HK-2 (cell line): Measurements from ENCODE around the gene TMC3.

ENCODE experiments used
- DNase-seq: peaks from one replicate; pipeline ENCODE4 v3.0.0-alpha.2; 2018; ENCODE audit not compliant: unreplicated experiment

TMC3 gene

GRCh38 chr15:81297603-81298575 lies 76.1 kb downstream of the TMC3 start:
- DNase-seq = no peak

GRCh38 chr15:81297147-81297572 lies 76.9 kb downstream of the TMC3 start:
- no peak for DNase-seq

DNA sequence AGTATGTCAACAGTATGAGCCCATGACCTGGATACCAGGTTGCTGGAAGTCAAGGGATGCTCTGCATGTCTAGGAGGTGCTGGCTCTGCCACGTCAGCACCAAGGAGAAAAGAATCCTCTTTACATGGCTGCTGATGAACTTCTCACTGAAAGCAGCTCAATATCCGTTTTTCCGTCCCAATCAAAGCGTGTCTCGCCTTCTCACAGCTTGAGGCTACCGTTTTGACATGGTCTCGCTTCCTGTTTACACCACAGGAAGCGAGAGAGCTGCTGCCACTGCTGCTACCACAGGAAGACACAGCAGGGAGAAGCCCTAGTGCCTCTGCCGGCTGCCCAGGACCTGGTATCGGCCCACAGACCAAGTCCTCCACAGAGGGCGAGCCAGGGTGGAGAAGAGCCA lies 77.3 kb downstream of the TMC3 start:
- DNase-seq = no peak

GRCh38 chr15:81296186-81296585 lies 77.8 kb downstream of the TMC3 start:
- no peak for DNase-seq

DNA sequence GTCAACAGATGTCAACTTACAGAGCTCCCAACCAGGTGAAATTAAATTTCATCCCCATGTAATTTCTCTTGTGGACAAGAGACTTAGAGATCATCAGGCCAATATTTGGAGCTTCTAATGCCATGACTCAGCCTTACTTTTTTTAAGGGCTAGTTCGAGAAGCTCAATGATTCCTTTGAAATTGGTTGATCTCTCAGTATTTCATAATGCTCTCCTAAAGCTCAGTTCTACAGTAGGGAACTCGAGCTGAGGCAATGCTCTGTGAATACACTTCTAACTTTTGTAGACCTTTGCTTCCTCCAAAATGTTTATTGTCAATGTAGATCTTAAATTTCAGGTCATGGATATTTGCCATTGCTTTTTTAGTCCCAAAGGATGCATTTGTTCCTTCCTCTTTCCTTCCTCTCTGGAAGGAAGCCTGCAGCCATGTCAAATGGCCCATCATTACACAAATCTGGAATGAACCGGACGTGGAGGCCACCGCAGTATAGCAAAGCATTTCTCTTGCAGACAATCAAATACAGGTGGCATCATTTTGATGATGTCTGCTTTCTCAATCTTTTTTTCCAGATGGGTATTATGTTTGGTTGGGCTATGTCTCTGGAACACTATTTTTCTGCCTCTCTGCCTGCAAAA lies 78.4 kb downstream of the TMC3 start:
- no peak for DNase-seq

GRCh38 chr15:81294516-81294880 lies 79.5 kb downstream of the TMC3 start:
- DNase-seq = no peak

DNA sequence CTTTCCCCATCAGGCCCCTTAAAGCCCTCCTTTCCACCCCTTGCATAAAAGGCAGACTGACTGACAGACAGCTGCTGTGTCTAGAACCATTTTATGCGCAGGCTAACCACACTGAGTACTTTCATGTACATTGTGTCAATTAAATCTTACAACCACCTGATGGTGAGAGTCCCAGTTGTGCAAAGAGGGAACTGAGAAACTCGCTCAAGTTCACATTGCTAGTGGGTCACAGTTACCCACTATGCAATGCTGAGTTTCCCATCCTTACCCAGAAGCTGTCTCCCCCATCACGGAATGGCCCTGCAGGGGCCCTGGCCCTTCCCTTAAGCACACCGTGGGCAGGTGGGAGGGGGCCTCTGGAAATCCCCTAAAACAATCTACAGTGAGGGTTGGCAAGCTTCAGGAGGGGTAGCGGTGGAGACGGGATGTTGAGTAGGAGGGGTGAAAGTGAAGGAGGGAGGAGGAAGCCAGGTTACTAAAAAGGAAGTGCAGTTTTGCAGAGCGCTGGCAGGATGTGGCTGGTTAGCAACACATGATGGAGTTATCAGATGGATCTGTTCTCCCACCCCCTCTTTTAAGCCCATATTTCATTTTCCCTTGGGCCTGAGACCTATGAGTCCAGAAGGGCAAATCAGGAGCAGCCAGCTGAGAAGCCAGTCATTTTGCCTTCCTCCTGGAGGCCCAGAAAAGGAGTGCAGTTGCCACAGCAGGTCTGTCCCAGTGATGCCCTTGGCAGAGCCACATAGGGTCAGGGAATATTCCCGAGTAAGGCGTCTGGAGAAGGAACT lies 80.1 kb downstream of the TMC3 start:
- DNase-seq = no peak

GRCh38 chr15:81292523-81293001 lies 81.5 kb downstream of the TMC3 start:
- DNase-seq = no peak

- DNase-seq = no peak
Observed at GRCh38 chr15:81291916-81292522, 82.0 kb downstream of the TMC3 start.

- DNase-seq = no peak
Observed at GRCh38 chr15:81289910-81290309, 84.1 kb downstream of the TMC3 start.

DNA sequence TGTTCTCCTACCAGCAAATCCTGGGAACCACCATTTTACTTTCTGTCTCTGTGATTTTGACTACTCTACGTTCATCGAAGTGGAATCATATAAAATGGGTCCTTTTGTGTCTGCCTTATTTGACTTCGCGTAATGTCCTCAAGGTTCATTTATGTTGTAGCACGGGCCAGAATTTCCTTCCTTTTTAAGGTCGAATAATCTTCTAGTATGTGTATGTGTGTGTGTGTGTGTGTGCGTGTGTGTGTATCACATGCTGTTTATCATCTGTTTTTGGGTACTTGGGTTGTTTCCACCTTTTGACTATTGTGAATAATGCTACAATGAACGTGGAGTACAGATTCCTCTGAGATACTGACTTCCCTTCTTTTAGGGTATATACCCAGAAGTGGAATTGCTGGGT lies 85.4 kb downstream of the TMC3 start:
- DNase-seq = no peak

GRCh38 chr15:81288040-81288439 lies 86.0 kb downstream of the TMC3 start:
- DNase-seq = no peak

- no peak for DNase-seq
Observed at GRCh38 chr15:81286621-81287121, 87.3 kb downstream of the TMC3 start.

- no peak for DNase-seq
Observed at GRCh38 chr15:81285461-81285860, 88.6 kb downstream of the TMC3 start.

- no peak for DNase-seq
Observed at GRCh38 chr15:81284256-81285031, 89.6 kb downstream of the TMC3 start.

DNA sequence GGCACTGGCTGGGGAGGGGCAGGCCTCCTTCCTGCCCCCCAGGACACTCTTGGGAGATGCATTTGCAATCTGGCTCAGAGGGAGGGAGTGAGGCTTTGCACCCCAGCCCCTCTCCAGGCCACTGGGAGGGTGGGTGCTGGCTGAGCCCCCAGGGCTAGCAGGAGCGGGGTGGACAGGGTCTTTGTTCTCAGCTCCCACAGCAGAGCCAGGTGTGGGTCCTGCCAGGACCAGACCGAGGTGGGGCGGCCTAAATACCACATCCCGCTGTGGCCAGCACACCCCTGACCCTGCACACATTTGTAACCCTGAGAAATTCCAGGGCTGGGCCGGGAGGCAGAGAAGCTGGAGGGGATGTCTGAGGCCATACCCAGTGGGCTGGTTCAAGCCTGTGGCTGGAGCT lies 91.1 kb downstream of the TMC3 start:
- DNase-seq = no peak

GRCh38 chr15:81282606-81282895 lies 91.5 kb downstream of the TMC3 start:
- DNase-seq = no peak

- DNase-seq = no peak
Observed at GRCh38 chr15:81281766-81282605, 92.0 kb downstream of the TMC3 start.

DNA sequence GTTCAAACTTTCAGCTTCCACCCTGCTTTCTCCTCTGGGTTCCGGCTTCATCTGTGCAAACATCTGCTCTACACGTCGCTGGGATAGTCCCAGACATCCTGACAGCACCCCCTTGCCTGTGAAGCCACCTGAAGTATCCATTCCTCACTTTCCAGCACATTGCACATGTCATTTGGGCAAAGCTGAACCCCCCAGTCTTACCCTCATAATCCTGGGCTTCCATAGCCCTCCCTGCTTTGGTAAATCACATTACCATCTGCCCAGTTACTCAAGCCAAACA lies 92.6 kb downstream of the TMC3 start:
- DNase-seq = no peak
